SK-N-MC (cell line): ENCODE results near the gene PCDHA1.
"Not testable (repeated sequence)": the region's sequence is repeated elsewhere in the genome, so short reads cannot be mapped to it uniquely, and the experiment has no call there.

Source experiments
- DNase-seq: peaks from one replicate; pipeline ENCODE4 v3.0.0-alpha.2; 2011; ENCODE audit warnings: low read depth, low spot score
- H3K27ac ChIP-seq: fragments of 200-600 bp; sonication (generic); 2 replicates; pipeline ENCODE4 v1.5.1; 2016; ENCODE audit warnings: mixed run types
- H3K36me3 ChIP-seq: fragments of 200-600 bp; sonication (generic); 2 replicates; pipeline ENCODE4 v1.6.1; 2017; ENCODE audit warnings: antibody characterized with exemption, low read length, mixed read lengths; ENCODE audit not compliant: insufficient read depth
- H3K4me3 ChIP-seq: fragments of 200-600 bp; sonication (generic); 2 replicates; pipeline ENCODE4 v1.5.1; 2016
- H3K9ac ChIP-seq: fragments of 200-600 bp; sonication (generic); 2 replicates; pipeline ENCODE4 v1.8.0; 2017; ENCODE audit warnings: mixed run types, mixed read lengths; ENCODE audit not compliant: insufficient read length
- H3K9me3 ChIP-seq: fragments of 200-600 bp; sonication (generic); 2 replicates; pipeline ENCODE4 v1.6.1; 2017; ENCODE audit warnings: low read depth, mild to moderate bottlenecking, antibody characterized with exemption, low read length, moderate library complexity, mixed read lengths
- EZH2 ChIP-seq: fragments of 200-600 bp; sonication (generic); IDR thresholded peaks from one replicate; pipeline ENCODE4 v1.6.1; 2017; ENCODE audit warnings: antibody characterized with exemption
- FOXP2 ChIP-seq: optimal IDR thresholded peaks from 2 replicates; pipeline ENCODE3; 2011; ENCODE audit warnings: mild to moderate bottlenecking, moderate library complexity; ENCODE audit not compliant: insufficient read depth; ENCODE audit errors: extremely low read length, control extremely low read depth
- POLR2AphosphoS5 ChIP-seq: IDR thresholded peaks from 2 replicates; pipeline ENCODE4 v1.6.1; 2012; ENCODE audit warnings: mild to moderate bottlenecking, low read depth, low read length, borderline replicate concordance

The PCDHA1 gene

DNA sequence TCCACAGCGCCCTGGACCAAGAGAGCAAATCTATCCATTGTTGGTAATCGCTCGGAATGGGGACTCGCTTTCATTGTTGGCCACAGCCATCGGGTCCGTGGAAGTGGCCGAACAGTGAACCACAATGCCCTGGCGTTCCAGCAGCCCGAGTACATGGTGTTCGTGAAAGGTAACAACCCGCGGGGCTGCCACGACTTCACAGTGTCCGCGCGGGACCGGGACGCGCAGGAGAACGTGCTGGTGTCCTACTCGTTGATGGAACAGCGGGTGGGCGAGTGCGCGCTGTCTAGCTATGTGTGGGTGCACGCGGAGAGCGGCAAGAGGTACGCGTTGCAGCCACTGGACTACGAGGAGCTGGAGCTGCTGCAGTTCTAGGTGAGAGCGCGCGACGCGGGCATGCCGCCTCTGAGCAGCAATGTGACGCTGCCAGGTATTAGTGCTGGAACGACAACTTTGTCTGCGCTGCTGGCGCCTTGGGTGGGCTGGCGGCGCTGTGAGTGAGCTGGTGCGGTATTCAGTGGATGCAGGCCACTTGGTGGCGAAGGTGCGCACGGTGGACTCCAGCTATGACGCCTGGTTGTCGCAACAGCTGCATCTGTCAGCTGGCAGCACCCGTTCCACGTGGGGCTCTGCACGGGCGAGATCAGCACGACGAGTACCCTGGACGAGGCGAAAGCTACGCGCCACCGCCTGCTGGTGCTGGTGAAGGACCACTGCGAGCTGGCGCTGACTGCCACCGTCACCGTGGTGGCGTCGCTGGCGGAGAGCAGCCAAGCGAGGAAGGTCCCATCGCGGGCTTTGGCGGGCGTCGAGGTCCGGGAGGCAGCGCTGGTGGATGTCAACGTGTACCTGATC is 76.7 kb downstream of the PCDHA1 start:
- no peak for DNase-seq

DNA sequence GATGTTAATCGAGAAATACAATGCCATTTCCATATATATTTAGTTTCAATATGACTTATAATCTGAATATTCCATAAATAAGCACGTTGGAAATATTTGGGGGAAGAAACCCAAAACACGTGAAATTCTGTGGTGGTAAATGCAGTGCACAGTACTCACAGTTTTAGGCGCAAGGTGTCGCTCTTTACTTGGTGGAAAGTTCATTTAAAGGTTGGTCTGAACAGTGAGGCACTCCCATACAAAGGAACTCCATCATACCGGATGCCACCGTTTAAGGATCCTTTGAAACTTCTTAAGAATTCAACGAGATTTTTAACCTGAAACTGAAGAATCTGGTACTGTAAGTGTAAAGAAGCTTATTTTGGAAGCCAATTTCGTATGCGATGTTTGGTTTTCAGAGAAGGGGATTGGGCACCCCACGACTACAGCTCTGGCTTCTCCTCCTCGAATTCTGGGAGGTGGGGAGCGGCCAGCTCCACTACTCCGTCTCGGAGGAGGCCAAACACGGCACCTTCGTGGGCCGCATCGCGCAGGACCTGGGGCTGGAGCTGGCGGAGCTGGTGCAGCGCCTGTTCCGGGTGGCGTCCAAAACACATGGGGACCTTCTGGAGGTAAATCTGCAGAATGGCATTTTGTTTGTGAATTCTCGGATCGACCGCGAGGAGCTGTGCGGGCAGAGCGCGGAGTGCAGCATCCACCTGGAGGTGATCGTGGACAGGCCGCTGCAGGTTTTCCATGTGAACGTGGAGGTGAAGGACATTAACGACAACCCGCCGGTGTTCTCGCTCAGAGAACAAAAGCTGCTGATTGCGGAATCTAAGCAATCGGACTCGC is 83.0 kb downstream of the PCDHA1 start, which contains the start of gene PCDHA11:
Gene PCDHA11 (plus strand): TSS at position 237 of the 834 bp plus-strand sequence. CDS start 147 bp downstream, at position 384.
- no peak for DNase-seq
- TF ChIP-seq FOXP2, result no peak
- TF ChIP-seq POLR2AphosphoS5, result no peak
- no peak for TF ChIP-seq EZH2
- H3K36me3 ChIP-seq, result no peaks in the 10 kb centered on the region
- H3K27ac ChIP-seq, result no peak within 1 kb of the TSS
- H3K4me3 ChIP-seq, result no peak within 1 kb of the TSS
- H3K9ac ChIP-seq, result no peak within 1 kb of the TSS
- H3K9me3 ChIP-seq, result no peaks in the 10 kb centered on the region

More for the DNA sequence above, 76.7 kb downstream of the PCDHA1 start:
- no peaks in the 10 kb centered on the region for H3K36me3 ChIP-seq
- H3K27ac ChIP-seq, result no peak overlapping the region
- H3K9me3 ChIP-seq, result no peaks in the 10 kb centered on the region
- no peak overlapping the region for H3K9ac ChIP-seq
- no peak overlapping the region for H3K4me3 ChIP-seq
- no peak for TF ChIP-seq POLR2AphosphoS5

DNA sequence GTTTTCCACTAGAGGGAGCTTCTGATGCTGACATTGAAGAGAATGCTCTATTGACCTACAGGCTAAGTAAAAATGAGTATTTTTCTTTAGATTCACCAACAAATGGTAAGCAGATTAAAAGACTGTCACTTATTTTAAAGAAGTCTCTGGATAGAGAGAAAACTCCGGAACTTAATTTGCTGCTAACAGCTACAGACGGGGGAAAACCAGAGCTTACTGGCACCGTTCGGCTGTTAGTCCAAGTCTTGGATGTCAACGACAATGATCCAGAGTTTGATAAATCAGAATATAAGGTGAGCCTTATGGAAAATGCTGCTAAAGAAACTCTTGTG is 83.6 kb downstream of the PCDHA1 start:
- Histone ChIP-seq H3K9ac (no peak overlapping the region), H3K4me3 (no peak overlapping the region), H3K36me3 (no peaks in the 10 kb centered on the region), H3K9me3 (no peaks in the 10 kb centered on the region), H3K27ac (no peak overlapping the region)
- DNase-seq, result no peak
- TF ChIP-seq EZH2 (no peak), POLR2AphosphoS5 (no peak), FOXP2 (no peak)

DNA sequence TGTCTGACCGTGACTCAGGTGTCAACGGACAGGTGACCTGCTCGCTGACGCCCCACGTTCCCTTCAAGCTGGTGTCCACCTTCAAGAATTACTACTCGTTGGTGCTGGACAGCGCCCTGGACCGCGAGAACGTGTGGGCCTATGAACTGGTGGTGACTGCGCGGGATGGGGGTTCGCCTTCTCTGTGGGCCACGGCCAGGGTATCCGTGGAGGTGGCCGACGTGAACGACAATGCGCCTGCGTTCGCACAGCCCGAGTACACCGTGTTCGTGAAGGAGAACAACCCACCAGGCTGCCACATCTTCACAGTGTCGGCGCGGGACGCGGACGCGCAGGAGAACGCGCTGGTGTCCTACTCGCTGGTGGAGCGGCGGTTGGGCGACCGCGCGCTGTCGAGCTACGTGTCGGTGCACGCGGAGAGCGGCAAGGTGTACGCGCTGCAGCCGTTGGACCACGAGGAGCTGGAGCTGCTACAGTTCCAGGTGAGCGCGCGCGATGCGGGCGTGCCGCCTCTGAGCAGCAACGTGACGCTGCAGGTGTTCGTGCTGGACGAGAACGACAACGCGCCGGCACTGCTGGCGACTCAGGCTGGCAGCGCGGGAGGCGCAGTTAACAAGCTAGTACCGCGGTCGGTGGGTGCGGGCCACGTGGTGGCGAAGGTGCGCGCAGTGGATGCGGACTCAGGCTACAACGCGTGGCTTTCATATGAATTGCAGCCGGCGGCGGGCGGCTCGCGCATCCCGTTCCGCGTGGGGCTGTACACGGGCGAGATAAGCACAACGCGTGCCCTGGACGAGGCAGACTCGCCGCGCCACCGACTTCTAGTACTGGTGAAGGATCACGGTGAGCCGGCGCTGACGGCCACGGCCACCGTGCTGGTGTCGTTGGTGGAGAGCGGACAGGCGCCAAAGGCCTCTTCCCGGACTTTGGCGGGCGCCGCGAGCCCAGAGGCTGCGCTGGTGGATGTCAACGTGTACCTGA is 84.6 kb downstream of the PCDHA1 start:
- H3K27ac ChIP-seq, result no peak overlapping the region
- H3K9me3 ChIP-seq, result no peaks in the 10 kb centered on the region
- TF ChIP-seq POLR2AphosphoS5 (no peak), EZH2 (no peak), FOXP2 (no peak)
- H3K9ac ChIP-seq, result no peak overlapping the region
- H3K36me3 ChIP-seq, result no peaks in the 10 kb centered on the region
- no peak for DNase-seq
- no peak overlapping the region for H3K4me3 ChIP-seq

DNA sequence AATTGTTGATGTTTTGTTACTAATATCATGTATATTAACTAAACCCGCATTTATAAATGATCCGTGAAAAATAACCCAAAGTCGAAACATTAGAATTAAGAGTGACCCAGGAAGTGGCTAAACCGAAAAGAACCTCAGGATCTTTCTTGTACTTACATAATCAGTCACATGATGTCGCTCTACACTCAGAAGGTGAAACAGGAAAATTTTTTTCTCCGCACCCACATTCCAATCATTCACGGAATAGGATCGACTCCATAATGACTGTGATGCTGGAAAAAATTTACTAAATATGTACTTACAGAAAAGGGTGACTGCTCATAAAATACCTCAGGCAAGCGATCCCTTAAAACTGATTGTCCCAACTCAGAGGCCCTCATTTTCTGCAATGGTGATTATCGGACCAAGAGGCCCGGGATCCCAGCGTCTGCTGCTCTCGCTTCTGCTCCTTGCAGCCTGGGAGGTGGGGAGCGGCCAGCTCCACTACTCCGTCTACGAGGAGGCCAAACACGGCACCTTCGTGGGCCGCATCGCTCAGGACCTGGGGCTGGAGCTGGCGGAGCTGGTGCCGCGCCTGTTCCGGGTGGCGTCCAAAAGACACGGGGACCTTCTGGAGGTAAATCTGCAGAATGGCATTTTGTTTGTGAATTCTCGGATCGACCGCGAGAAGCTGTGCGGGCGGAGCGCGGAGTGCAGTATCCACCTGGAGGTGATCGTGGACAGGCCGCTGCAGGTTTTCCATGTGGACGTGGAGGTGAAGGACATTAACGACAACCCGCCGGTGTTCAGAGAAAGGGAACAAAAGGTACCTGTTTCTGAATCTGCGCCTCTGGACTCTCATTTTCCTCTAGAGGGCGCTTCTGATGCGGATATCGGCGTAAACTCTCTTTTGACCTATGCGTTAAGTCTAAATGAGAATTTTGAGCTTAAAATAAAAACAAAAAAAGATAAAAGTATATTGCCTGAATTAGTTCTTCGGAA is 89.4 kb downstream of the PCDHA1 start, which contains the start of gene PCDHA12:
Gene PCDHA12 (plus strand): TSS at position 224 of the 981 bp plus-strand sequence. CDS start 165 bp downstream, at position 389.
- Histone ChIP-seq H3K9ac (no peak within 1 kb of the TSS), H3K36me3 (no peaks in the 10 kb centered on the region), H3K27ac (no peak within 1 kb of the TSS), H3K4me3 (no peak within 1 kb of the TSS), H3K9me3 (no peaks in the 10 kb centered on the region)
- TF ChIP-seq FOXP2, result no peak
- TF ChIP-seq EZH2, result no peak
- no peak for TF ChIP-seq POLR2AphosphoS5
- DNase-seq, result no peak

DNA sequence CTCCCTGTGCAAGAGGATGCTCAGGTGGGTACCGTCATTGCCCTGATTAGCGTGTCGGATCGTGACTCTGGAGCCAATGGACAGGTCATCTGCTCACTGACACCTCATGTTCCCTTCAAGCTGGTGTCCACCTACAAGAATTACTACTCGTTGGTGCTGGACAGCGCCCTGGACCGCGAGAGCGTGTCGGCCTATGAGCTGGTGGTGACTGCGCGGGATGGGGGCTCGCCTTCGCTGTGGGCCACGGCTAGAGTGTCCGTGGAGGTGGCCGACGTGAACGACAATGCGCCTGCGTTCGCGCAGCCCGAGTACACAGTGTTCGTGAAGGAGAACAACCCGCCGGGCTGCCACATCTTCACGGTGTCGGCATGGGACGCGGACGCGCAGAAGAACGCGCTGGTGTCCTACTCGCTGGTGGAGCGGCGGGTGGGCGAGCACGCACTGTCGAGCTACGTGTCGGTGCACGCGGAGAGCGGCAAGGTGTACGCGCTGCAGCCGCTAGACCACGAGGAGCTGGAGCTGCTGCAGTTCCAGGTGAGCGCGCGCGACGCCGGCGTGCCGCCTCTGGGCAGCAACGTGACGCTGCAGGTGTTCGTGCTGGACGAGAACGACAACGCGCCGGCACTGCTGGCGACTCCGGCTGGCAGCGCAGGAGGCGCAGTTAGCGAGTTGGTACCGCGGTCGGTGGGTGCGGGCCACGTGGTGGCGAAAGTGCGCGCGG is 90.8 kb downstream of the PCDHA1 start:
- H3K36me3 ChIP-seq, H3K27ac ChIP-seq, DNase-seq, H3K9ac ChIP-seq, H3K4me3 ChIP-seq, H3K9me3 ChIP-seq: not testable (repeated sequence)

DNA sequence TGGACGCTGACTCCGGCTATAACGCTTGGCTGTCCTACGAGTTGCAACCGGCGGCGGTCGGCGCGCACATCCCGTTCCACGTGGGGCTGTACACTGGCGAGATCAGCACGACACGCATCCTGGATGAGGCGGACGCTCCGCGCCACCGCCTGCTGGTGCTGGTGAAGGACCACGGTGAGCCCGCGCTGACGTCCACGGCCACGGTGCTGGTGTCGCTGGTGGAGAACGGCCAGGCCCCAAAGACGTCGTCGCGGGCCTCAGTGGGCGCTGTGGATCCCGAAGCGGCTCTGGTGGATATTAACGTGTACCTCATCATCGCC is 91.3 kb downstream of the PCDHA1 start:
- DNase-seq, result no peak
- H3K27ac ChIP-seq, result no peak overlapping the region
- H3K9me3 ChIP-seq, result no peaks in the 10 kb centered on the region

More for the DNA sequence above, 91.3 kb downstream of the PCDHA1 start:
- H3K4me3 ChIP-seq, result no peak overlapping the region
- H3K9ac ChIP-seq, result no peak overlapping the region
- TF ChIP-seq FOXP2 (no peak), POLR2AphosphoS5 (no peak), EZH2 (no peak)
- H3K36me3 ChIP-seq, result no peaks in the 10 kb centered on the region
